ENCODE data around the gene BUD13.

DNA sequence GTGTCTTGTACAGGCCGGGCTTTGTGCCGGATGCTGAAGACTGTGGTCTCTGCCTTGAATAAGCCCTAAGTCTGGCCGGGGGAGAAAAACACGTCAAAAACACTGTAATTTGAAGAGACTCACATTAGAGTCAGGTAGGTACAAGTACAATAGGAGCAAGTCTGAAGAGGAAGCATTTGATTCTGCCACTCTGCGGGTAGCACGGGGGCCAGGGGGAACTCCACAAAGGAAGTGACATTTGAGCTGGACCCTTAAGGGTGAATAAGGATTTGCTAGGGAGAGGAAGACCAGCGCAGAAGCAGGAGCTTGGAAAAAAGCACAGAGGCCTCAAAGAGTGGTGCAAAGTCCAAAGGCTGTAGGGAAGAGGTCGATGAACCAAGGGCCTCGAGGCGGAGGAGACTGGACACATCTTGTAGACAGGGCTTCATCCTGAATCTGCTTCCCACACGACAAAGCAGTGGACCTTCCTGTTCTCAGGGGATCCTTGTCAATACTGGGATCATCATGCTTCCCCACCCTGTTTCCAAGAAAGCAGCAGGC, 38.7 kb downstream of the BUD13 start:
- TF ChIP-seq, protein P1, sequence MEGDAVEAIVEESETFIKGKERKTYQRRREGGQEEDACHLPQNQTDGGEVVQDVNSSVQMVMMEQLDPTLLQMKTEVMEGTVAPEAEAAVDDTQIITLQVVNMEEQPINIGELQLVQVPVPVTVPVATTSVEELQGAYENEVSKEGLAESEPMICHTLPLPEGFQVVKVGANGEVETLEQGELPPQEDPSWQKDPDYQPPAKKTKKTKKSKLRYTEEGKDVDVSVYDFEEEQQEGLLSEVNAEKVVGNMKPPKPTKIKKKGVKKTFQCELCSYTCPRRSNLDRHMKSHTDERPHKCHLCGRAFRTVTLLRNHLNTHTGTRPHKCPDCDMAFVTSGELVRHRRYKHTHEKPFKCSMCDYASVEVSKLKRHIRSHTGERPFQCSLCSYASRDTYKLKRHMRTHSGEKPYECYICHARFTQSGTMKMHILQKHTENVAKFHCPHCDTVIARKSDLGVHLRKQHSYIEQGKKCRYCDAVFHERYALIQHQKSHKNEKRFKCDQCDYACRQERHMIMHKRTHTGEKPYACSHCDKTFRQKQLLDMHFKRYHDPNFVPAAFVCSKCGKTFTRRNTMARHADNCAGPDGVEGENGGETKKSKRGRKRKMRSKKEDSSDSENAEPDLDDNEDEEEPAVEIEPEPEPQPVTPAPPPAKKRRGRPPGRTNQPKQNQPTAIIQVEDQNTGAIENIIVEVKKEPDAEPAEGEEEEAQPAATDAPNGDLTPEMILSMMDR (optimal IDR thresholded peaks at IDR 0.05 in 1 of 3, IDR thresholded peaks at IDR 0.05 in 1 of 3, conservative IDR thresholded peaks at IDR 0.05 in 1 of 3; ENCODE audit: extremely low read depth in 1 of 3, insufficient read depth in 2 of 3, low read length in 3 of 3) = no peak
- no peak for TF ChIP-seq EZH2 (IDR thresholded peaks at IDR 0.05; ENCODE audit: low read length)
